ENCODE data around the gene LYRM4.

Gene LYRM4

GRCh38 chr6:5099537-5099936 is 161.2 kb downstream of the LYRM4 start:
- DNase-seq (ENCODE audit: low read depth in 3 of 3), result no peak

- no peak for DNase-seq (ENCODE audit: low read depth in 3 of 3)
These were observed 162.1 kb downstream of the LYRM4 start for GRCh38 chr6:5098501-5099270.

- no peak for DNase-seq (ENCODE audit: low read depth in 3 of 3)
These were observed 164.3 kb downstream of the LYRM4 start for GRCh38 chr6:5096482-5096881.

GRCh38 chr6:5095236-5095635 is 165.5 kb downstream of the LYRM4 start:
- DNase-seq (ENCODE audit: low read depth in 3 of 3), result no peak

- DNase-seq (ENCODE audit: low read depth in 3 of 3), result no peak
These were observed 166.4 kb downstream of the LYRM4 start for GRCh38 chr6:5094327-5094726.

GRCh38 chr6:5093231-5094015 is 167.3 kb downstream of the LYRM4 start:
- DNase-seq (ENCODE audit: low read depth in 3 of 3), result no peak

GRCh38 chr6:5091210-5092069 is 169.3 kb downstream of the LYRM4 start:
- no peak for DNase-seq (ENCODE audit: low read depth in 3 of 3)

- no peak for DNase-seq (ENCODE audit: low read depth in 3 of 3)
These were observed 170.1 kb downstream of the LYRM4 start for GRCh38 chr6:5090603-5091002.

- DNase-seq (ENCODE audit: low read depth in 3 of 3), result no peak
These were observed 171.0 kb downstream of the LYRM4 start for GRCh38 chr6:5089481-5090438.

GRCh38 chr6:5088780-5089179 is 172.0 kb downstream of the LYRM4 start:
- DNase-seq (ENCODE audit: low read depth in 3 of 3), result no peak

- DNase-seq (ENCODE audit: low read depth in 3 of 3), result no peak
These were observed 173.4 kb downstream of the LYRM4 start for GRCh38 chr6:5087389-5087788.

GRCh38 chr6:5086294-5086890 is 174.4 kb downstream of the LYRM4 start:
- DNase-seq (ENCODE audit: low read depth in 3 of 3), result no peak

GRCh38 chr6:5085648-5086293 is 175.0 kb downstream of the LYRM4 start:
- DNase-seq (ENCODE audit: low read depth in 3 of 3), result no peak

- no peak for DNase-seq (ENCODE audit: low read depth in 3 of 3)
These were observed 175.7 kb downstream of the LYRM4 start, which contains the start of gene PPP1R3G for GRCh38 chr6:5084781-5085647. Gene PPP1R3G (plus strand): TSS chr6:5085341. CDS start chr6:5085486, 145 bp downstream.

GRCh38 chr6:5084360-5084780 is 176.4 kb downstream of the LYRM4 start:
- DNase-seq (ENCODE audit: low read depth in 3 of 3), result no peak

GRCh38 chr6:5083813-5084359 is 176.9 kb downstream of the LYRM4 start:
- no peak for DNase-seq (ENCODE audit: low read depth in 3 of 3)

- no peak for DNase-seq (ENCODE audit: low read depth in 3 of 3)
These were observed 177.5 kb downstream of the LYRM4 start for GRCh38 chr6:5083307-5083583.

- no peak for DNase-seq (ENCODE audit: low read depth in 3 of 3)
These were observed 178.1 kb downstream of the LYRM4 start for GRCh38 chr6:5082487-5083306.

All from stimulated activated CD4-positive, alpha-beta T cell treated with anti-CD3 and anti-CD28 coated beads, TNF-alpha, amount 100 ng/mL, for 4 hours (primary cell).